Uterus (tissue), 2 donors: ENCODE data around the gene IGFBPL1.

Experiments used
- POLR2A ChIP-seq, 2 donors: fragments of 450-650 bp; IDR thresholded peaks; one replicate each; pipeline ENCODE4 v1.6.1; 2016; ENCODE audit warnings: antibody characterized with exemption in 2 of 2, mild to moderate bottlenecking in 1 of 2, moderate library complexity in 1 of 2
- TF ChIP-seq, protein P1 (sequence below), 4 experiments: fragments of 200-600 bp in 2 of 4; fragments of 450-650 bp in 2 of 4; sonication (generic) in 2 of 4; IDR thresholded peaks; one replicate each; pipeline ENCODE4 v1.5.1; 2016 to 2019; ENCODE audit warnings: antibody characterized with exemption in 4 of 4, mild to moderate bottlenecking in 2 of 4, moderate library complexity in 1 of 4

DNA sequence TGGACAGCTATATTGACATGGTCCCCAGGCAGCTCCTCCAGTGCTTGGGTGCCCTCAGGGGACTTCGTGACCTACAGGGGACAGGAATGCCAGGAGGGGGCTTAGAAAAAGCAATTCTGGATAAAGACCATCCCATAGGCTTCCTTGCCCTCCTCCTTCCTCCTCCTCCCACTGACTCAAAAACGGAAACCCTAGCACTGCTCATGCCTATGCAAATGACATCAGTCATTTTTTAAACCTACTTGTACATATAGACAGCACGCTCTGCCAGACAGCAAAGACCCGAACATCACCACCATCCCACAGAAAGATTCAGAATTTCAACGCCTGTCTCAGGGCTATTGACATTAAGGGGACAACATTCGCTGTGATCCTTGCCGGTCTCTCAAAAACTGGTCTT, 11.0 kb downstream of the IGFBPL1 start:
- TF ChIP-seq, protein P1, sequence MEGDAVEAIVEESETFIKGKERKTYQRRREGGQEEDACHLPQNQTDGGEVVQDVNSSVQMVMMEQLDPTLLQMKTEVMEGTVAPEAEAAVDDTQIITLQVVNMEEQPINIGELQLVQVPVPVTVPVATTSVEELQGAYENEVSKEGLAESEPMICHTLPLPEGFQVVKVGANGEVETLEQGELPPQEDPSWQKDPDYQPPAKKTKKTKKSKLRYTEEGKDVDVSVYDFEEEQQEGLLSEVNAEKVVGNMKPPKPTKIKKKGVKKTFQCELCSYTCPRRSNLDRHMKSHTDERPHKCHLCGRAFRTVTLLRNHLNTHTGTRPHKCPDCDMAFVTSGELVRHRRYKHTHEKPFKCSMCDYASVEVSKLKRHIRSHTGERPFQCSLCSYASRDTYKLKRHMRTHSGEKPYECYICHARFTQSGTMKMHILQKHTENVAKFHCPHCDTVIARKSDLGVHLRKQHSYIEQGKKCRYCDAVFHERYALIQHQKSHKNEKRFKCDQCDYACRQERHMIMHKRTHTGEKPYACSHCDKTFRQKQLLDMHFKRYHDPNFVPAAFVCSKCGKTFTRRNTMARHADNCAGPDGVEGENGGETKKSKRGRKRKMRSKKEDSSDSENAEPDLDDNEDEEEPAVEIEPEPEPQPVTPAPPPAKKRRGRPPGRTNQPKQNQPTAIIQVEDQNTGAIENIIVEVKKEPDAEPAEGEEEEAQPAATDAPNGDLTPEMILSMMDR (IDR thresholded peaks at IDR 0.05) = no peak
- TF ChIP-seq POLR2A (IDR thresholded peaks at IDR 0.05) = no peak
